HepG2 (cell line): ENCODE results near the gene LDLRAD4. TPM values are rescaled to one million over a fixed set of nuclear protein-coding genes. Genes with fewer than 3 reads are reported as not detected.

Experiments used
- ATAC-seq: fragments of 200-7000 bp; cut with Tn5 transposase; 3 replicates; pipeline ENCODE4 v1.9.1; 2020; ENCODE audit warnings: mild to moderate bottlenecking, moderate library complexity
- BruUV-seq: library from RNA; stranded (reverse); fragments of 400-500 nt; replicated peaks from 2 replicates; lab custom pipeline; 2021; lab: Mats Ljungman, UMichigan
- CTCF ChIA-PET: fragments of 300-600 bp; formaldehyde crosslinking; extraction: SDS; loops from one replicate; lab custom pipeline; 2021; ENCODE audit warnings: low total read pairs, inconsistent platforms, low intra/inter-chr PET ratio; lab: Yijun Ruan, JAX
- POLR2A ChIA-PET: fragments of 350-600 bp; sonication (Branson Sonifier 250); formaldehyde crosslinking; loops from one replicate; lab custom pipeline; 2020; ENCODE audit warnings: antibody characterized with exemption, inconsistent platforms; lab: Yijun Ruan, JAX
- DNase-seq: peaks from one replicate; pipeline ENCODE4 v3.0.0-alpha.2; 2015; ENCODE audit warnings: low spot score
- FAIRE-seq: peaks from 3 replicates; lab custom pipeline; 2011; peaks lifted over from hg19 to GRCh38; lab: Jason Lieb, UNC
- H2AFZ ChIP-seq: one replicate; pipeline ENCODE4 v1.6.1; 2011; ENCODE audit warnings: low read length, inconsistent platforms
- H3K27ac ChIP-seq: fragments of 300-600 bp; 3 replicates; pipeline ENCODE4 v1.8.0; 2011; ENCODE audit warnings: mixed run types, mild to moderate bottlenecking, mixed read lengths, low read length, inconsistent platforms; ENCODE audit not compliant: insufficient read depth; ENCODE audit errors: extremely low read length
- H3K27me3 ChIP-seq, 2 experiments: fragments of 200-600 bp in 1 of 2; 2 replicates in 1 of 2; 3 replicates in 1 of 2; pipeline versions ENCODE4 v1.6.0 to v1.8.0; 2011; ENCODE audit warnings: low read length in 2 of 2, mild to moderate bottlenecking in 2 of 2, moderate library complexity in 2 of 2, inconsistent platforms in 1 of 2; ENCODE audit not compliant: insufficient read depth in 2 of 2, control insufficient read depth in 1 of 2
- H3K36me3 ChIP-seq, 2 experiments: fragments of 200-600 bp in 1 of 2; replicated peaks in 1 of 2; 2 replicates in 1 of 2; 3 replicates in 1 of 2; pipeline versions ENCODE4 v1.5.1 to v1.8.0; 2011; ENCODE audit warnings: low read length in 2 of 2, inconsistent platforms in 1 of 2; ENCODE audit not compliant: insufficient read depth in 2 of 2, control insufficient read depth in 1 of 2
- H3K4me1 ChIP-seq: 2 replicates; pipeline ENCODE4 v1.5.1; 2012; ENCODE audit warnings: low read length, inconsistent platforms; ENCODE audit not compliant: insufficient read depth
- H3K4me2 ChIP-seq: 2 replicates; pipeline ENCODE4 v1.6.0; 2011; ENCODE audit warnings: low read depth, low read length, inconsistent platforms
- H3K4me3 ChIP-seq, 3 experiments: fragments of 200-600 bp in 1 of 3; sonication (generic), shearing (Covaris generic) in 1 of 3; replicated peaks in 1 of 3; 2 replicates each; pipeline ENCODE4 v1.5.1; 2011 to 2016; ENCODE audit warnings: low read length in 3 of 3, inconsistent platforms in 2 of 3, low read depth in 2 of 3, mild to moderate bottlenecking in 2 of 3, control low read depth in 1 of 3, mixed read lengths in 1 of 3; ENCODE audit not compliant: insufficient read depth in 1 of 3
- H3K79me2 ChIP-seq: one replicate; pipeline ENCODE4 v1.6.1; 2011; ENCODE audit warnings: low read length, inconsistent platforms; ENCODE audit not compliant: insufficient read depth
- H3K9ac ChIP-seq: 2 replicates; pipeline ENCODE4 v1.6.0; 2011; ENCODE audit warnings: mild to moderate bottlenecking, low read depth, low read length, inconsistent platforms; ENCODE audit not compliant: insufficient read depth
- H3K9me3 ChIP-seq: 2 replicates; pipeline ENCODE4 v1.5.1; 2012; ENCODE audit warnings: mild to moderate bottlenecking, low read length
- H4K20me1 ChIP-seq: 2 replicates; pipeline ENCODE4 v1.6.0; 2011; ENCODE audit warnings: inconsistent platforms, mild to moderate bottlenecking, low read length, moderate library complexity; ENCODE audit not compliant: insufficient read depth
- AKAP8 ChIP-seq: sonication (generic); formaldehyde crosslinking; IDR thresholded peaks from 2 replicates; pipeline ENCODE4 v1.5.1; 2020; ENCODE audit warnings: mild to moderate bottlenecking, missing genetic modification reagents
- CCAR2 ChIP-seq: fragments of 200-400 bp; formaldehyde crosslinking; optimal IDR thresholded peaks from 2 replicates; pipeline ENCODE3; 2018; ENCODE audit warnings: low read depth, mild to moderate bottlenecking, low read length, moderate library complexity
- HNRNPL ChIP-seq: fragments of 200-400 bp; formaldehyde crosslinking; IDR thresholded peaks from 2 replicates; pipeline ENCODE4 v1.6.1; 2017; ENCODE audit warnings: mild to moderate bottlenecking, low read depth, low read length
- MIER3 ChIP-seq: IDR thresholded peaks from 2 replicates; pipeline ENCODE4 v1.6.1; 2016; ENCODE audit warnings: missing compliant biosample characterization, borderline replicate concordance
- MXD4 ChIP-seq: IDR thresholded peaks from 2 replicates; pipeline ENCODE4 v1.6.1; 2016; ENCODE audit warnings: mild to moderate bottlenecking, missing biosample characterization, missing genetic modification reagents
- PAF1 ChIP-seq: IDR thresholded peaks from 2 replicates; pipeline ENCODE4 v1.6.1; 2016; ENCODE audit warnings: missing genetic modification reagents, missing compliant biosample characterization
- SP2 ChIP-seq: sonication (generic); formaldehyde crosslinking; IDR thresholded peaks from 2 replicates; pipeline ENCODE4 v1.5.1; 2020; ENCODE audit warnings: mild to moderate bottlenecking, missing genetic modification reagents
- TCF7 ChIP-seq: sonication (generic); IDR thresholded peaks from 2 replicates; pipeline ENCODE4 v1.6.1; 2016; ENCODE audit warnings: antibody characterized with exemption, low read depth
- WIZ ChIP-seq: sonication (generic); formaldehyde crosslinking; IDR thresholded peaks from 2 replicates; pipeline ENCODE4 v1.5.1; 2020; ENCODE audit warnings: mild to moderate bottlenecking, missing genetic modification reagents
- ZNF138 ChIP-seq: sonication (generic); formaldehyde crosslinking; IDR thresholded peaks from 2 replicates; pipeline ENCODE4 v1.5.0; 2020; ENCODE audit warnings: mild to moderate bottlenecking, low read depth, missing genetic modification reagents
- ZNF619 ChIP-seq: sonication (generic); formaldehyde crosslinking; IDR thresholded peaks from 2 replicates; pipeline ENCODE4 v1.4.0; 2020; ENCODE audit warnings: mild to moderate bottlenecking, missing genetic modification reagents
- ZNF660 ChIP-seq: sonication (generic); formaldehyde crosslinking; IDR thresholded peaks from 2 replicates; pipeline ENCODE4 v1.5.1; 2020; ENCODE audit warnings: mild to moderate bottlenecking, low read depth, missing genetic modification reagents, borderline replicate concordance
- WGBS: methylation state at CpG from one replicate; pipeline ENCODE4 v1.1.6; 2017; ENCODE audit warnings: low lambda C conversion rate; 5-methylcytosine and 5-hydroxymethylcytosine counted together
- in situ Hi-C: cut with HindIII; loops from 2 replicates; pipeline ENCODE4 v1.10.0; 2017; ENCODE audit warnings: low pct_unique_long_range_greater_than_20kb; ENCODE audit not compliant: extremely low pct_ligation_motif_present
- intact Hi-C: fragments of 100-400 bp; cut with micrococcal nuclease; formaldehyde crosslinking; loops from one replicate; pipeline ENCODE4 v1.10.0; 2022; ENCODE audit not compliant: unreplicated experiment
- polyA plus RNA-seq, 8 experiments: library from polyadenylated mRNA; depleted of rRNA in 3 of 8; stranded (reverse) in 7 of 8; unstranded in 1 of 8; fragments of >200 nt; fragmentation: Illumina TruSeq in 4 of 8; extraction: Trizol in 4 of 8; gene quantifications; 2 replicates each; pipeline versions ENCODE4 v1.2.1 to v1.2.3, GENCODE V29; 2011 to 2016; ENCODE audit warnings: low read depth in 4 of 8, missing spikeins in 1 of 8, mixed read lengths in 1 of 8; ENCODE audit not compliant: insufficient read depth in 1 of 8
- total RNA-seq, 5 experiments: library from RNA; depleted of rRNA; stranded (reverse); fragments of >200 nt; fragmentation: Illumina TruSeq; extraction: Trizol; gene quantifications; 2 replicates each; pipeline ENCODE4 v1.2.3, GENCODE V29; 2016; ENCODE audit warnings: low read depth in 1 of 5
- TF ChIP-seq, protein P1 (sequence below): sonication (generic); formaldehyde crosslinking; IDR thresholded peaks from 2 replicates; pipeline ENCODE4 v1.4.0; 2020; ENCODE audit warnings: missing genetic modification reagents
- TF ChIP-seq, protein P2 (sequence below): sonication (generic); formaldehyde crosslinking; IDR thresholded peaks from 2 replicates; pipeline ENCODE4 v1.9.0; 2021; ENCODE audit warnings: missing genetic modification reagents, borderline replicate concordance
- TF ChIP-seq, protein P3 (sequence below): sonication (generic); formaldehyde crosslinking; IDR thresholded peaks from 2 replicates; pipeline ENCODE4 v1.9.0; 2021; ENCODE audit warnings: missing genetic modification reagents, mild to moderate bottlenecking, borderline replicate concordance
- TF ChIP-seq, protein P4 (sequence below): sonication (generic); formaldehyde crosslinking; IDR thresholded peaks from 2 replicates; pipeline ENCODE4 v1.9.0; 2022; ENCODE audit warnings: missing genetic modification reagents, mild to moderate bottlenecking, borderline replicate concordance

Gene LDLRAD4
- total and polyA plus RNA-seq, 2 of the 13 experiments (the other 11 are each of a cell fraction or from before 2014, with no cell fraction given): 13.6 to 20.9 TPM

DNA sequence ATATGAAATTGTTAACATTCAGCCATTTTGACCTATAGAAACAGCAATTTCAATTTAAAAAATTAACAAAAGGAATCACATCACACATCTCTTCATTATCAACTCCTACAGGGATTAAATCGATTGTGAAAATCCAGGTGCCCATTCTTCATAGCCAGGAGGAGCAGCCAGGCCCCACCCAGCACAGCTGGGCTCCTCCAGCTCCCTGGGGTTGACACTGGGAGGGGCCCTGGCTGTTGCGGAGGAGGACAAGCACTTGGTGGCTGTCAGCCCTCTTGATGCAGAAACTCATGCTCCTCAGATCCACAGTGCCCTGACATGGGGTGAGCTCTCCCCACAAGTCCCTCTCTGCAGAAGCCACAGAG, 408.0 kb downstream of the LDLRAD4 start (continued):
- TF ChIP-seq, protein P1, sequence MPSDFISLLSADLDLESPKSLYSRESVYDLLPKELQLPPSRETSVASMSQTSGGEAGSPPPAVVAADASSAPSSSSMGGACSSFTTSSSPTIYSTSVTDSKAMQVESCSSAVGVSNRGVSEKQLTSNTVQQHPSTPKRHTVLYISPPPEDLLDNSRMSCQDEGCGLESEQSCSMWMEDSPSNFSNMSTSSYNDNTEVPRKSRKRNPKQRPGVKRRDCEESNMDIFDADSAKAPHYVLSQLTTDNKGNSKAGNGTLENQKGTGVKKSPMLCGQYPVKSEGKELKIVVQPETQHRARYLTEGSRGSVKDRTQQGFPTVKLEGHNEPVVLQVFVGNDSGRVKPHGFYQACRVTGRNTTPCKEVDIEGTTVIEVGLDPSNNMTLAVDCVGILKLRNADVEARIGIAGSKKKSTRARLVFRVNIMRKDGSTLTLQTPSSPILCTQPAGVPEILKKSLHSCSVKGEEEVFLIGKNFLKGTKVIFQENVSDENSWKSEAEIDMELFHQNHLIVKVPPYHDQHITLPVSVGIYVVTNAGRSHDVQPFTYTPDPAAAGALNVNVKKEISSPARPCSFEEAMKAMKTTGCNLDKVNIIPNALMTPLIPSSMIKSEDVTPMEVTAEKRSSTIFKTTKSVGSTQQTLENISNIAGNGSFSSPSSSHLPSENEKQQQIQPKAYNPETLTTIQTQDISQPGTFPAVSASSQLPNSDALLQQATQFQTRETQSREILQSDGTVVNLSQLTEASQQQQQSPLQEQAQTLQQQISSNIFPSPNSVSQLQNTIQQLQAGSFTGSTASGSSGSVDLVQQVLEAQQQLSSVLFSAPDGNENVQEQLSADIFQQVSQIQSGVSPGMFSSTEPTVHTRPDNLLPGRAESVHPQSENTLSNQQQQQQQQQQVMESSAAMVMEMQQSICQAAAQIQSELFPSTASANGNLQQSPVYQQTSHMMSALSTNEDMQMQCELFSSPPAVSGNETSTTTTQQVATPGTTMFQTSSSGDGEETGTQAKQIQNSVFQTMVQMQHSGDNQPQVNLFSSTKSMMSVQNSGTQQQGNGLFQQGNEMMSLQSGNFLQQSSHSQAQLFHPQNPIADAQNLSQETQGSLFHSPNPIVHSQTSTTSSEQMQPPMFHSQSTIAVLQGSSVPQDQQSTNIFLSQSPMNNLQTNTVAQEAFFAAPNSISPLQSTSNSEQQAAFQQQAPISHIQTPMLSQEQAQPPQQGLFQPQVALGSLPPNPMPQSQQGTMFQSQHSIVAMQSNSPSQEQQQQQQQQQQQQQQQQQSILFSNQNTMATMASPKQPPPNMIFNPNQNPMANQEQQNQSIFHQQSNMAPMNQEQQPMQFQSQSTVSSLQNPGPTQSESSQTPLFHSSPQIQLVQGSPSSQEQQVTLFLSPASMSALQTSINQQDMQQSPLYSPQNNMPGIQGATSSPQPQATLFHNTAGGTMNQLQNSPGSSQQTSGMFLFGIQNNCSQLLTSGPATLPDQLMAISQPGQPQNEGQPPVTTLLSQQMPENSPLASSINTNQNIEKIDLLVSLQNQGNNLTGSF (CRISPR knock-in tag): no peak
- no peak for TF ChIP-seq TCF7
- TF ChIP-seq WIZ: no peak
- no peak for TF ChIP-seq CCAR2
- TF ChIP-seq ZNF619 (CRISPR knock-in tag): no peak
- no peak for TF ChIP-seq ZNF138 (CRISPR knock-in tag)
- no peak for TF ChIP-seq SP2 (CRISPR knock-in tag)
- TF ChIP-seq MIER3 (CRISPR knock-in tag): no peak

DNA sequence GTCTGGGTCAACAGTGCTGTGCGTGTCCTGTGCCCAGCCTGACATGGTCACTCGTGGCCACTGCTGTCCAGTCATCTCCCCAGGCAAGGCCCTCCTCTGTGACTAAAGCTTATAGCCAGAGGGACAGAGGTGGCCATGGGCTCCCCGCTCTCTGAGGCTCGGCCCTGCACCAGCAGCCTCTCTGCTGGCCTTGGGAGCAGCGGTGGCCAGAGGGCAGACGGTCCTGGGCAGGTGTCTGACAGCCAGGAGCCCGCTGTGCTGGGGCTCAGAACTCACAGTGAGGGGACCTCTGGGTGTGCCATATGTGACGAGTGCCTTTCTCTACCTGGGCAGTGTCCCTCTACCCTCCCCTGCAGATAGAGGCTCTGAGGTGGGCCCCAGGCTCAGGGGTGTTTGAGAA, 409.1 kb downstream of the LDLRAD4 start:
- POLR2A ChIA-PET: no interaction called here
- no peak overlapping the region for H3K27ac ChIP-seq
- in situ Hi-C loops: loop anchor here (5.0 to 25.0 kb wide), 4 partner anchors 70 to 615 kb away; partner anchors contain the start of gene LDLRAD4
- TF ChIP-seq, protein P2, sequence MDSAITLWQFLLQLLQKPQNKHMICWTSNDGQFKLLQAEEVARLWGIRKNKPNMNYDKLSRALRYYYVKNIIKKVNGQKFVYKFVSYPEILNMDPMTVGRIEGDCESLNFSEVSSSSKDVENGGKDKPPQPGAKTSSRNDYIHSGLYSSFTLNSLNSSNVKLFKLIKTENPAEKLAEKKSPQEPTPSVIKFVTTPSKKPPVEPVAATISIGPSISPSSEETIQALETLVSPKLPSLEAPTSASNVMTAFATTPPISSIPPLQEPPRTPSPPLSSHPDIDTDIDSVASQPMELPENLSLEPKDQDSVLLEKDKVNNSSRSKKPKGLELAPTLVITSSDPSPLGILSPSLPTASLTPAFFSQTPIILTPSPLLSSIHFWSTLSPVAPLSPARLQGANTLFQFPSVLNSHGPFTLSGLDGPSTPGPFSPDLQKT (CRISPR knock-in tag): no peak
- no peak for TF ChIP-seq PAF1 (CRISPR knock-in tag)
- TF ChIP-seq MXD4: no peak
- no peak for TF ChIP-seq AKAP8 (CRISPR knock-in tag)
- no peak for TF ChIP-seq ZNF660 (CRISPR knock-in tag)
- TF ChIP-seq HNRNPL: no peak
- TF ChIP-seq, protein P3, sequence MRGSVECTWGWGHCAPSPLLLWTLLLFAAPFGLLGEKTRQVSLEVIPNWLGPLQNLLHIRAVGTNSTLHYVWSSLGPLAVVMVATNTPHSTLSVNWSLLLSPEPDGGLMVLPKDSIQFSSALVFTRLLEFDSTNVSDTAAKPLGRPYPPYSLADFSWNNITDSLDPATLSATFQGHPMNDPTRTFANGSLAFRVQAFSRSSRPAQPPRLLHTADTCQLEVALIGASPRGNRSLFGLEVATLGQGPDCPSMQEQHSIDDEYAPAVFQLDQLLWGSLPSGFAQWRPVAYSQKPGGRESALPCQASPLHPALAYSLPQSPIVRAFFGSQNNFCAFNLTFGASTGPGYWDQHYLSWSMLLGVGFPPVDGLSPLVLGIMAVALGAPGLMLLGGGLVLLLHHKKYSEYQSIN (CRISPR knock-in tag): no peak
- TF ChIP-seq, protein P4, sequence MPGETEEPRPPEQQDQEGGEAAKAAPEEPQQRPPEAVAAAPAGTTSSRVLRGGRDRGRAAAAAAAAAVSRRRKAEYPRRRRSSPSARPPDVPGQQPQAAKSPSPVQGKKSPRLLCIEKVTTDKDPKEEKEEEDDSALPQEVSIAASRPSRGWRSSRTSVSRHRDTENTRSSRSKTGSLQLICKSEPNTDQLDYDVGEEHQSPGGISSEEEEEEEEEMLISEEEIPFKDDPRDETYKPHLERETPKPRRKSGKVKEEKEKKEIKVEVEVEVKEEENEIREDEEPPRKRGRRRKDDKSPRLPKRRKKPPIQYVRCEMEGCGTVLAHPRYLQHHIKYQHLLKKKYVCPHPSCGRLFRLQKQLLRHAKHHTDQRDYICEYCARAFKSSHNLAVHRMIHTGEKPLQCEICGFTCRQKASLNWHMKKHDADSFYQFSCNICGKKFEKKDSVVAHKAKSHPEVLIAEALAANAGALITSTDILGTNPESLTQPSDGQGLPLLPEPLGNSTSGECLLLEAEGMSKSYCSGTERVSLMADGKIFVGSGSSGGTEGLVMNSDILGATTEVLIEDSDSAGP (CRISPR knock-in tag): no peak

More for the DNA sequence above, 409.1 kb downstream of the LDLRAD4 start:
- Histone ChIP-seq H3K4me3 (no peak overlapping the region), H3K4me1 (peaks cover 5% of the 10 kb centered on the region), H3K27me3 (no peaks in the 10 kb centered on the region), H3K4me2 (no peak overlapping the region), H3K79me2 (no peaks in the 10 kb centered on the region), H2AFZ (no peak overlapping the region), H4K20me1 (no peaks in the 10 kb centered on the region), H3K36me3 (no peaks in the 10 kb centered on the region), H3K9ac (no peak overlapping the region), H3K9me3 (no peaks in the 10 kb centered on the region)
- intact Hi-C loops: no loop called here
- no peak for FAIRE-seq
- 100% methylated on average over 1 of the region's 8 CpGs for WGBS
- CTCF ChIA-PET: no interaction called here
- ATAC-seq: no peak
- no peak for DNase-seq
- BruUV-seq: no TSS peak
